Gastrocnemius medialis (tissue), 4 donors: ENCODE measurements around the gene PCSK6.

Source experiments
- CTCF ChIP-seq, 5 experiments: fragments of 450-650 bp in 3 of 5; fragments of 200-600 bp in 2 of 5; sonication (generic) in 2 of 5; IDR thresholded peaks in 4 of 5; conservative IDR thresholded peaks in 1 of 5; 1 replicate in 4 of 5; 2 replicates in 1 of 5; pipeline ENCODE4 v1.5.1; 2016 to 2019; ENCODE audit warnings: antibody characterized with exemption in 5 of 5, mild to moderate bottlenecking in 3 of 5, moderate library complexity in 3 of 5
- POLR2A ChIP-seq, 2 donors: fragments of 450-650 bp; IDR thresholded peaks; one replicate each; pipeline ENCODE4 v1.6.1; 2017; ENCODE audit warnings: antibody characterized with exemption in 2 of 2, mild to moderate bottlenecking in 2 of 2, moderate library complexity in 2 of 2

DNA sequence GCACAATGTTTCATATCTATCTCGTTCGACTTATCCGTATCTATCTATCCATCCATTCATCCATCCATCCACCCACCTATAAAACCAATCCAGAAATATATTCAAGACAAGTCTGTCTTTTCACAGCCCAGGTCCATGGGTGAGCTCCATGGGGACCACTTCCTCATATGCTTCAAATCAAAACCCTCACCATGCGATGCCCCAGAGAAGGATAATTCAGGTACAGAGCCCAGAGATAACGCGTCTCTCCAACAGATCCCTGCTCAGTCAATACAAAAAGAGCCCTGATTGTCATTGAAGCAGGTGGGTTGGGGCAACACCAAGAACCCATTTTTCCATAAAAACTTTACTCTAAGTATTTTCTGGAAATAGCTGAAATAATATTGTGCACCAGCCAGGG lies 47.2 kb downstream of the PCSK6 start:
- no peak for TF ChIP-seq CTCF (IDR thresholded peaks at IDR 0.05 in 4 of 5, conservative IDR thresholded peaks at IDR 0.05 in 1 of 5)
- no peak for TF ChIP-seq POLR2A (IDR thresholded peaks at IDR 0.05)
